Neural progenitor cell (in vitro differentiated cells): Measurements from ENCODE around the gene DLG2. TPM values are rescaled to one million over a fixed set of nuclear protein-coding genes. Genes with fewer than 3 reads are reported as not detected.

Source experiments
- DNase-seq: peaks from one replicate; pipeline ENCODE4 v3.0.0-alpha.2; 2016; ENCODE audit warnings: low spot score
- H2AFZ ChIP-seq: fragments of 200-600 bp; sonication (generic); replicated peaks from 2 replicates; pipeline ENCODE4 v1.6.1; 2016; ENCODE audit warnings: antibody characterized with exemption
- H3F3A ChIP-seq: fragments of 200-600 bp; sonication (generic); 2 replicates; pipeline ENCODE4 v1.6.1; 2016; ENCODE audit warnings: antibody characterized with exemption, low read depth
- H3K27ac ChIP-seq: fragments of 200-600 bp; sonication (generic); 2 replicates; pipeline ENCODE4 v1.5.1; 2016; ENCODE audit warnings: mild to moderate bottlenecking
- H3K27me3 ChIP-seq: fragments of 200-600 bp; sonication (generic); 2 replicates; pipeline ENCODE4 v1.6.1; 2016; ENCODE audit warnings: mild to moderate bottlenecking, moderate library complexity
- H3K36me3 ChIP-seq: fragments of 200-600 bp; sonication (generic); 2 replicates; pipeline ENCODE4 v1.5.1; 2016
- H3K4me1 ChIP-seq: fragments of 200-600 bp; sonication (generic); 2 replicates; pipeline ENCODE4 v1.6.1; 2016; ENCODE audit warnings: mixed run types
- H3K4me2 ChIP-seq: fragments of 200-600 bp; sonication (generic); 2 replicates; pipeline ENCODE4 v1.6.1; 2016
- H3K4me3 ChIP-seq: fragments of 200-600 bp; sonication (generic); 2 replicates; pipeline ENCODE4 v1.5.1; 2016
- H3K79me2 ChIP-seq: fragments of 200-600 bp; sonication (generic); 2 replicates; pipeline ENCODE4 v1.6.1; 2016; ENCODE audit warnings: low read depth
- H3K9ac ChIP-seq: fragments of 200-600 bp; sonication (generic); 2 replicates; pipeline ENCODE4 v1.6.1; 2016
- H3K9me3 ChIP-seq: fragments of 200-600 bp; sonication (generic); 2 replicates; pipeline ENCODE4 v1.5.1; 2016; ENCODE audit warnings: low read depth
- H4K20me1 ChIP-seq: fragments of 200-600 bp; sonication (generic); 2 replicates; pipeline ENCODE4 v1.6.1; 2016; ENCODE audit warnings: low read depth
- H3K27ac Mint-ChIP-seq: 3 replicates; pipeline ENCODE4 v1.8.0; 2021; ENCODE audit warnings: mixed read lengths
- H3K27me3 Mint-ChIP-seq: 2 replicates; pipeline ENCODE4 v1.8.0; 2022; ENCODE audit warnings: low read depth, mild to moderate bottlenecking, inconsistent platforms, moderate library complexity, mixed read lengths; ENCODE audit not compliant: insufficient read depth
- H3K36me3 Mint-ChIP-seq: 3 replicates; pipeline ENCODE4 v1.8.0; 2021; ENCODE audit warnings: mixed read lengths
- H3K4me1 Mint-ChIP-seq: 3 replicates; pipeline ENCODE4 v1.8.0; 2021; ENCODE audit warnings: mixed read lengths
- H3K4me3 Mint-ChIP-seq: 3 replicates; pipeline ENCODE4 v1.8.0; 2021; ENCODE audit warnings: mild to moderate bottlenecking, moderate library complexity, mixed read lengths
- H3K9me3 Mint-ChIP-seq: 3 replicates; pipeline ENCODE4 v1.8.0; 2020; ENCODE audit warnings: mixed read lengths
- CTCF ChIP-seq: fragments of 200-600 bp; sonication (generic); IDR thresholded peaks from 2 replicates; pipeline ENCODE4 v1.5.1; 2017; ENCODE audit warnings: antibody characterized with exemption, mild to moderate bottlenecking
- EZH2 ChIP-seq: fragments of 200-600 bp; sonication (generic); IDR thresholded peaks from 2 replicates; pipeline ENCODE4 v1.6.1; 2017; ENCODE audit warnings: antibody characterized with exemption, mild to moderate bottlenecking, moderate library complexity
- EZH2phosphoT487 ChIP-seq: fragments of 200-600 bp; sonication (generic); IDR thresholded peaks from 2 replicates; pipeline ENCODE4 v1.6.1; 2017; ENCODE audit warnings: antibody characterized with exemption
- total RNA-seq: library from RNA; depleted of rRNA; stranded (reverse); fragments of >200 nt; gene quantifications from 2 replicates; pipeline ENCODE4 v1.2.3, GENCODE V29; 2015; ENCODE audit warnings: low replicate concordance

DLG2 gene
- total RNA-seq, 1 donor from 2014 or later = 7.5 TPM

DNA sequence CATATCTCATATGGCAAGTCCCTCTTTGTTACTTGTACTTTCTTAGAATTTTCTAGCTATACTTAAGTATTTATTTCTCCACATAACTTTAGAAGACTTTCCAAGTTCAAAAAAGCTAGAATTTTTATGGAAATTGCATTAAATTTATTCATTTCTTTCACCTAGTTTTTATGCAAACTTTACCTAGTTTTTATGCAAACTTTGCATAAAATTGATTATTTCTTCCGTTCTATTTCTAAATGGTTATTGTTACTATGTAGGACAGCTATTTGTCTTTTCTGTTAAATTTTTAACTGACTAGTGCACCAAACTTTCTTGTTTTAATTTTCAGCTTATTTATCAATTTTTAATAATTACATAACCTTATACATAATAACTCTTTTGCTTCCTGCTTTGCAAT lies 41.0 kb upstream of the DLG2 start:
- Histone ChIP-seq H3K79me2 (peaks cover 20% of the 10 kb centered on the region), H3K4me2 (no peak overlapping the region), H3K9me3 (no peaks in the 10 kb centered on the region), H3K27me3 (no peaks in the 10 kb centered on the region), H3K4me1 (peaks cover 8% of the 10 kb centered on the region), H3K27ac (no peak overlapping the region), H3K9ac (no peak overlapping the region), H2AFZ (no peak overlapping the region), H4K20me1 (peaks cover 15% of the 10 kb centered on the region), H3K4me3 (no peak overlapping the region), H3F3A (peaks cover 23% of the 10 kb centered on the region), H3K36me3 (peaks cover under 1% of the 10 kb centered on the region)
- H3K4me1 Mint-ChIP-seq = peaks cover 14% of the 10 kb centered on the region
- peaks cover 9% of the 10 kb centered on the region for H3K36me3 Mint-ChIP-seq
- peaks cover 3% of the 10 kb centered on the region for H3K27me3 Mint-ChIP-seq
- no peak overlapping the region for H3K27ac Mint-ChIP-seq
- H3K9me3 Mint-ChIP-seq = no peaks in the 10 kb centered on the region
- no peak for TF ChIP-seq EZH2phosphoT487
- TF ChIP-seq EZH2 = no peak
- no peak for TF ChIP-seq CTCF
- no peak for DNase-seq
- H3K4me3 Mint-ChIP-seq = no peak overlapping the region

GRCh38 chr11:85666687-85667086 lies 39.5 kb upstream of the DLG2 start:
- Histone ChIP-seq H3K9ac (no peak overlapping the region), H3K4me2 (no peak overlapping the region), H3K36me3 (peaks cover 11% of the 10 kb centered on the region), H3K4me3 (no peak overlapping the region), H3K4me1 (peaks cover 10% of the 10 kb centered on the region), H3K9me3 (no peaks in the 10 kb centered on the region), H3K79me2 (peaks cover 35% of the 10 kb centered on the region), H2AFZ (peak overlapping the region; percentile 97), H3F3A (peaks cover 23% of the 10 kb centered on the region), H4K20me1 (peaks cover 29% of the 10 kb centered on the region), H3K27me3 (no peaks in the 10 kb centered on the region), H3K27ac (no peak overlapping the region)
- no peak for TF ChIP-seq EZH2phosphoT487
- TF ChIP-seq CTCF = no peak
- TF ChIP-seq EZH2 = no peak
- Mint-ChIP-seq H3K4me3 (no peak overlapping the region), H3K27me3 (peaks cover 3% of the 10 kb centered on the region), H3K4me1 (peaks cover 20% of the 10 kb centered on the region), H3K27ac (no peak overlapping the region), H3K36me3 (peaks cover 14% of the 10 kb centered on the region), H3K9me3 (no peaks in the 10 kb centered on the region)
- DNase-seq = no peak

GRCh38 chr11:85665733-85666132 lies 38.6 kb upstream of the DLG2 start:
- Histone ChIP-seq H4K20me1 (peaks cover 39% of the 10 kb centered on the region), H3F3A (peaks cover 23% of the 10 kb centered on the region), H3K9ac (no peak overlapping the region), H3K27ac (no peak overlapping the region), H3K79me2 (peaks cover 45% of the 10 kb centered on the region), H3K9me3 (no peaks in the 10 kb centered on the region), H3K4me2 (peak overlapping the region; percentile 90), H3K27me3 (no peaks in the 10 kb centered on the region), H3K36me3 (peaks cover 19% of the 10 kb centered on the region), H3K4me1 (peaks cover 19% of the 10 kb centered on the region), H3K4me3 (peak overlapping the region; percentile 97), H2AFZ (peak overlapping the region; percentile 97)
- peaks cover 28% of the 10 kb centered on the region for H3K4me1 Mint-ChIP-seq
- peaks cover 3% of the 10 kb centered on the region for H3K27me3 Mint-ChIP-seq
- H3K9me3 Mint-ChIP-seq = no peaks in the 10 kb centered on the region
- peaks cover 15% of the 10 kb centered on the region for H3K36me3 Mint-ChIP-seq
- peak overlapping the region; percentile 74 for H3K27ac Mint-ChIP-seq
- peak overlapping the region; percentile 100 for H3K4me3 Mint-ChIP-seq
- DNase-seq = no peak
- TF ChIP-seq CTCF = no peak
- no peak for TF ChIP-seq EZH2phosphoT487
- no peak for TF ChIP-seq EZH2
